CD4-positive, alpha-beta T cell treated with Interleukin-17A for 4 hours (primary cell): ENCODE measurements around the gene EN1.

Source experiments
- DNase-seq: peaks from one replicate; pipeline ENCODE4 v3.0.0-alpha.2; 2020; ENCODE audit warnings: mixed read lengths

Gene EN1

DNA sequence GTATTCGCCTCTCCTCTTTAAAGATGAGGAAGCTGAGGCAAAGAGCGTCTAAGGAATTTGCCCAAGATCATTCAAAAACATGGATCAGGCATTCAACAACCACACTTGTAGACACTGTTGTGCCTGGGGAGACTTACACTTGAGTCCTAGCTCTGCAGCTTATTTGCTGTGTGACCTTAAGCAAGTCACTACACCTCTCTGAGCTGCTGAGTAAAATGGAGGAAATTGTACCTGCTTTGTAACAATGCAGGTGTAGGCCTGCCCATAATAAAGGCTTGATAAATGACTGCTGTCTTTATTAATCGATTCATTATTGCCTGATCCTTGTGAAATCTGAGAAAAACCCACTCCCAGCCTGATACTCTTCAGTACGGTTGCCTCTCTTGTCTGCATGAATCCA is 30.8 kb downstream of the EN1 start:
- DNase-seq = no peak

- no peak for DNase-seq
Measured at GRCh38 chr2:118815731-118816130, 31.7 kb downstream of the EN1 start.

- DNase-seq = no peak
Measured at GRCh38 chr2:118815314-118815713, 32.1 kb downstream of the EN1 start.

GRCh38 chr2:118814368-118814767 is 33.1 kb downstream of the EN1 start:
- no peak for DNase-seq

DNA sequence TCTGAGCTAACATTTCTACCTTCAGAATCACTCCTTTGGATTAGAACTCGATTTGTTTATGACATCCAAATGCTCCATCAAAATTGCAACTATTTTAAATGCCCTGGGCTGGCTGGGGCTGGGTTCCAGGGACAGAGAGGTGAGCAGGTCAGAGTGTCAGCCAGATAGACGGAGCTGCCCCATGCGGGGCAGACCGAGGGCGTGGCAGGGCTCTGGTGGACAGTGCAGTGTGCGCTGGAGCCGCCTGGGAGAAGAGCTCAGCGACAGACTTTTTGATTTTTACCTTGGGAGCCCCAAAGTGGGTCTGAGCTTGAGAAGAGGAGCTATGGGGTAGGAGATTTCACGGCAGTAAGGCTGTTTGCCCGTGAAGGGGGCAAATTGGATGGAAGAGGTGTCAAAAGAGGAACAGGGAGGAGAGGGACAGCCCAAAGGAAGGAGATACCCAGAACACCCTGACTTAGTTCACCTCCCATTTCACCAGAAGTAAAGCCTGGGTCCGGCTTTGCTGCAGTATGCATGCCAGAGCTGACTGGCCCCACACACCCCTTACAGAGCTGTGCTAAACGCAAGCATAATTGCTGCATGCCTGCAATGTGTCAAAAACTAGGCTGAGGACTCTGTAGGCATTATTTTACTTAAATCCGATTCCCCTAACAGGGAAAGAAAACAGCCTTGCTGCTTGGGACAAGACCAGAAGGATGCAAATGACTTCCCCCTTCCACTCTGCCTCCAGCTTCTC is 33.7 kb downstream of the EN1 start:
- no peak for DNase-seq

DNA sequence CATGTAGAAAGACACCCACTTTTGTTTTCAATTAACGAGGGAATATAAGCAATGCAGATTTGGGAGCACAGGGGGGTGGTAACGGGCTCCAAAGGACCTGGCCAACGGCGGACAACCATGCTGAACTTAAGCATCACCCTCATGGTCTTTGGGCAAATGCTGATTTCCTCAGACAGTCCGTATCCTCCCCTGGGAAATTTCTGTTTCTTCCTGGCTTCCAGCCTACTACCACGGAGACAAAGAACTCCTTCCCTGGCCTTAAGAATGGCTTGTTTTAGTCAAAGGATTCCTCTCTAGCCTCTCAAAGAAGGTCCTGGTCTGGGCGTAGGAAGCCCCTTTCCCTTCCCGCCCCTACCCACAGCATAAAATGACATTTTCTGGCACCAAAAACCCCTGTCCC is 34.3 kb downstream of the EN1 start:
- no peak for DNase-seq

- DNase-seq = no peak
Measured at GRCh38 chr2:118812552-118812951, 34.9 kb downstream of the EN1 start.

DNA sequence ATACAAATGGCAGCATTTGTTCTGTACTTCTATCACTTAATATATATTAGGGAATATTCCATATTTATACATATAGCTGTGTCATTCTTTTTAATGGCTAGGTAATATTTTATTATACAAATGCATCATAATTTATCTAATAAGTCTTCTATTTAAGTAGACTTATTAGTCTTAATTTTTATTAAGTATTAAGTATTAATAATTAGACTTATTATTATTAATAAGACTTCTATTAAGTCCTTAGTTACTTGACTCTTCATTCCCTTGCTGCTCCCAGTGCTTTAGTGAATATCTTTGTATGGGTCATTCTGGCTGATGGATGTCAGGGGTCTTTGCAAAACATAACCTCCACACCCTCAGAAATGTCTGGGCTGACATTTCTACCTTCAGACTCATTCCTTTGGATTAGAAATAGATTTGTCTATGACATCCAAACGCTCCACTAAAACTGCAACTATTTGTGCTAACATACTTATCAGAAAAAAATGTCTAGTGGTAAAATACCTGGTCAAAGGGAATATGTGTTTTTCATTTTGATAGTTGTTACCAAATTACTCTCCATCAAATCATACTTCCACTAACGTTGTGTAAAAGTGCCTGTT is 35.8 kb downstream of the EN1 start:
- no peak for DNase-seq

DNA sequence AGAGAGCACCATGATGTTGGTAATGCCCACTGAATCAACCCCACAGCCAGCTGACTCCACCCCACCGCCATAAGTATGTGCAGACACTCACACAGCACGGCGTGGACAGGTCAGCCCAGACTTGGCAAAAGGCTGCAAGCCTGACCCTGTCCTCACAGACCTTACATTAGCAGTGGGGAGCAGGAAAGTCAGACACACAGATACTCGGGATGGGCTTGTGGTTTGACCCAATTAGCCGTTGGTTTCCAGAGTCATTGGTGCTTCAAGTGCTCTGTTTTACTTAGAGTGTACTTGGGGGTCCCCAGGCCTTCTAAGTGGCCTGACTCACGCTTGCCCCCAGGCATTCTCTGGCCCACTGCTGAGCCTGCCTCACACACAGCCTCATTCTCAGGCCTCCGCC is 36.7 kb downstream of the EN1 start:
- DNase-seq = no peak

DNA sequence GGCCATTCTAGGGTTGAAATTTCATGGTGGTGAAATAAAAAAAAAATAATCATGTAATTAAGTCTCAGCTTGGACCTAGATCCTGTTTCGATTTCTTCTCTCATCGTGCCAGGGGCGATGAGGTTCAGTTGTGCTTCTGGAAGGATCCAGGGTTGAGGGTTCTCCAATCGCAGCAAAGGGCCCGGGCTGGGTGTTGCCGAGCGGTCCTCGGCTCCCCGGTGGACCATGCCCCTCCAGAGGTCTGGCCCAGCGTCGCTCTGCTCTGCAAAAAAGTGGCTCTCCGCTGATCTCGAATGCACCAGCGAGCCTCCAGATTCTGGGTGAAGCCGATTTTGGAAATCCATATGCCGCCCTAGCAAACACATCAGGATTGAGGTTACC is 39.0 kb downstream of the EN1 start:
- no peak for DNase-seq

DNA sequence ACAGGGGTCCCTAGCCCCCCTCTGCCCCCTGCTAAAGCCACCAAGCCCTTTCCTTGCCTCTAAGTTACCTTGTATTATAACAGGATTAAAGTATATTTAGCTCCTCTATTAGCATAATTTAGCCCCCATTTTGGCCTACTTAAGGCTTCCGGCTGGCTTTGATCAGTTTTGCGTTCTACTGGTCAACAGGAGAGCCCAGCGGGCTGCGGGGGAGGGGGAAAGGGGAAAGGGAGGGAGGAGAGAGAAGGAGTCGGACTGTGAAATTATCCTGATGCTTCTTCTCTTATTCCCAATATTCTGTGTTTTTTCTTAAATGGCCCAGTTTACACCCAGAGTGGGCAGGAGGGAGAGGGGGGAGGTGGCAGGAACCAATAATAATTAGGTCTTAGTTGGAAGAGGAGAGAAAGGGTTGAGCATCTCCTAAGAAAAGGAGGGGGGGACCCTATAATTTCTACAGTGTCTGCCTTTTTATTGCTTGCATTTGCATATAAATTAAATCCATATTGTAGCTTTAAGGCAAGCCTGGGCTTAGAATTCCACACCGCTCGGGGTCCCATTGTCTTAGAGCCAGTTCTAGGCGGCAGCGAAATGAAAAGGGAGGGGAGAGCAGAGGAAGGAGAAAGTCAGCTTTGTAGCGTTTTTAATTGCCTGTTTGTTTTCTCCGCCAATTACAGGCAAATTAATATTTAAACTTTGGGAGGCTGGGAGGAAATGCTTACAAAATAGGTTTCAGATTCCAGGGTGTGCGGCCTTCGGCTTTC is 39.6 kb downstream of the EN1 start:
- no peak for DNase-seq

GRCh38 chr2:118806797-118807667 is 40.4 kb downstream of the EN1 start:
- no peak for DNase-seq

- no peak for DNase-seq
Measured at GRCh38 chr2:118805064-118805690, 42.3 kb downstream of the EN1 start.

GRCh38 chr2:118803012-118803411 is 44.4 kb downstream of the EN1 start:
- DNase-seq = no peak

DNA sequence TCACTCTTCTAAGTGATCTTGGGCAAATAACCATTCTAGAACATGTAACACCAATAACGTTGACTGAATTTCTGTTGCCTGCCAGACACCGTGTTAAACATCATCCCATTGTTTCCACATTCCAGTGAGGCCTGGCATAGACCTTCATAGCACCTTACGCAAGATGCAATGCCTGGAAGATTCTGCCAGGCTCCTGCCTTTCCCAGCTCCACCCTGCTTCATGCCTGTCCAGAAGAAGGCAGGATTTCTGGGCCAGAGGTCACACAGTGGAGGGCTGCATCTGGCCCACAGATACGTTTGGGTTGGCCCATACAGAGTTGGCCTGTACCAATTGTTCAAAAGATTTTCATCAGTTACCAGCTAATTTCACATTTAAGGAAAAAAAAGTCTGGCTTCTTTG is 46.3 kb downstream of the EN1 start:
- no peak for DNase-seq

DNA sequence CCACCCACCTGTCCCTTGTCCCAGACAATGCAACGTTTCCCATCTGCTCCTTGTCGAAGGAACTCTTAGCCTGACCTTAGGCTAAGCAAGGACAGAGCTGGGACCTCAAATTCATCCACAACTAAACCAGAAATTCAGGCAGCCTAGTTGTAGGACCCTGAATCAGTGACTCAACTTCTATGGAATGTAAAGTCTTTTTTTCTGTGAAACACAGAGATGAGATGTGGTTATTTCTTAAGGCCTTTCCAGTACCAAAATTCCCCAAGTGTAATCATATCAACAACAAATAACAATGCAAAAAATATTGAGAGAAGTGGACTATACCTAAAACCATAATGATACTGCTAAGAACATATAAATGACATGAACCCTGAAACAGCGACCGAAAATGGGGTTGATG is 46.7 kb downstream of the EN1 start:
- DNase-seq = no peak

GRCh38 chr2:118794546-118794945 is 52.9 kb downstream of the EN1 start:
- DNase-seq = no peak
